GM20431 (cell line): ENCODE data around the gene SBNO1.
"Not testable (repeated sequence)": the region's sequence is repeated elsewhere in the genome, so short reads cannot be mapped to it uniquely, and the experiment has no call there.

Experiments
- in situ Hi-C: fragments of 300-500 bp; cut with MseI, MboI; formaldehyde crosslinking; loops from one replicate; pipeline ENCODE4 v1.15.0; 2020; ENCODE audit warnings: low sequenced_read_pairs; ENCODE audit not compliant: unreplicated experiment

Gene SBNO1

DNA sequence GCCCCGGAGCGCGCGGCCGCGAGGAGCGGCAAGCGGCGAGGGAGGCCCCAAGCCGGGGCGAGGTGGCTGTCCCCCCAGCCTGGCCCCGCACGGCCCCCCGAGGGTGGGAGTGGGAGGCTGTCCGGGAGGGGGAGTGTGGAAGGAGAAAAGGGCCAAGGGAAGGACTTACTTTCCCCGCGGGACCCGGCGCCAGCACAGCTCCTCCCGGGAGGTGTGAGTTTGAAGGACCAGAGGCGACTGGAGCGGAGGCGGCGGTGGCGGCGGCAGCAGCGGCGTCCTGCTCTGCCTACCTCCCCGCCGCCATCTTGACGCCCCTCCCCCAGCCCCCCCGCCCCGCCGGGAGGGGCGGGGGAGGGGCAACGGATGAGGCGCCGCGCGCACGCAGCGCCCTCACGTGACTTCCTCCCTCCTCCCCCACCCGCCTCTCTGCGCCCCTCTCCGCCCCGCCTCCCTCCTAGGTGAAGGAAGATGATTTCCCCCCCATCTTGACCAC, at the start of gene SBNO1:
SBNO1 (minus strand) TSS at position 316 of the 493 bp plus-strand sequence. CDS start 14,406 bp downstream, outside the sequence.
- in situ Hi-C loops = no loop called here

DNA sequence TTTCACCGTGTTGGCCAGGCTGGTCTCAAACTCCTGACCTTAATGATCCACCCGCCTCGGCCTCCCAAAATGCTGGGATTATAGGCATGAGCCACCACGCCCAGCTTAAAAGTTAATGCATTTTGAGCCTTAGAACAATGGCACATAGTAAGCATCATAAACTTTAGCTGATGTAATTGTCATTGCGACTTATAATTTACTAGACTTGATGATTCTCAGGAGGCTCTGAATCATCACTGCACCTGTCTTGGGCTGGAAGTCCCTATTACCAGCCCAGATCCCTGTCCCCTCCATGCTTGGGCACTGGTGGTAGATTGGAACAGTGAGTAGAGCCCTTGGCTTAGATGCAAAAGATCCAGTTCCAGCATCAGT, 45.4 kb upstream of the SBNO1 start:
- in situ Hi-C loops = no loop called here

DNA sequence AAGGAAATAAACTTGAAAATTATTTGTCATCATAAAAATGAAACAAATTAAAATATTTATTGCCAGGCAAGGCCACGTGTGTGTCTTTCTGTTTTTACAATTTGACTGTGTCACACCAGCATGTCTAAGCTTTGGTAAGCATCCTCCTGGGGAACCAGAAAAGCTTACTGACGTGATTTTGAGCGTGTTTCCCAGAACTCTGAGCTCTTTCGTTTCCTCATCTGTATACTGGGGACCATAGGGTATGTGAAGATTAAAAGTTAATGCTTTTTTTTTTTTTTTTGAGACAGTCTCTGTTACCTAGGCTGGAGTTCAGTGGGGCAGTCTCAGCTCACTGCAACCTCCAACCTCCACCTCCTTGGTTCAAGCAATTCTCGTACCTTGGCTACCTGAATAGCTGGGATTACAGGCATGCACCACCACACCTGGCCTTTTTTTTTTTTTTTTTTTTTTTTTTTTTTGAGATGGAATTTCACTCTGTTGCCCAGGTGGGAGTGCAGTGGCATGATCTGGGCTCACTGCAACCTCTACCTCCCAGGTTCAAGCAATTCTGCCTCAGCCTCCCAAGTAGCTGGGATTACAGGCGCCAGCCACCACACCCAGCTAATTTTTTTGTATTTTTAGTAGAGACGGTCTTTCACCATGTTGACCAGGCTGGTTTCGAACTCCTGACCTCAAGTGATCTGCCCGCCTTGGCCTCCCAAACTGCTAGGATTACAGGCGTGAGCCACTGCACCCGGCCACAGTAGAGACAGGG, 44.8 kb upstream of the SBNO1 start:
- in situ Hi-C loops = not testable (repeated sequence)

GRCh38 chr12:123408619-123409018, 44.0 kb upstream of the SBNO1 start:
- in situ Hi-C loops = not testable (repeated sequence)

DNA sequence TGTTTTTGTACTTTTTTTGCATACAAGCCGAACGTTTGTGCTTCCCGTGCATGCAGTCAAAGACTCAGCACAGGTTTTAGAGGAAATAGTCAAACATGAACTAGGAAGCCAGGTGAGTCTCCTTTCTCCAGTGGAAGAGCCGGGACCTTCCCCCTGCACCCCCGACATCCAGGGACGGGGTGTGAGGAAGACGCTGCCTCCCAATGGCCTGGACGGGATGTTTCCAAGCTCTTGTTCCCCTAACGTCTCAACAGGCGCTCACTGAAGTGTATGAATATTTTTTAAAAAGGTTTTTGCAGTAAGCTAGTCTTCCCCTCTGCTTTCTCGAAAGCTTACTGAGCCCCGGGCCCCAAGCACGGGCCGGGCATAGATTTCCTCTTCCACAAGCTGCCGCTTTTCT, 43.3 kb upstream of the SBNO1 start:
- in situ Hi-C loops = not testable (repeated sequence)

DNA sequence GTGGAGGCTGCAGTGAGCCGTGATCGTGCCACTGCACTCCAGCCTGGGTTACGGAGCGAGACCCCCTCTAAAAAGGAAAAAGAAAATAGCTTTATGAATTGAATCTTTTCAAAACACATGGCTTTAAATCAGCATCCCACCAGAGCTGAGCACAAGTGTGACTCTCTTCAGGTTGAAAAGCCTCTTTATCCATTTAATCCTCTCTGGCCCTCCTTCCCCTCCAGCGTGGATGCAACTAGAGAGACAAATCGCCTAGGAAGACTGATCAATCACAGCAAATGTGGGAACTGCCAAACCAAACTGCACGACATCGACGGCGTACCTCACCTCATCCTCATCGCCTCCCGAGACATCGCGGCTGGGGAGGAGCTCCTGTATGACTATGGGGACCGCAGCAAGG, 42.6 kb upstream of the SBNO1 start:
- in situ Hi-C loops = not testable (repeated sequence)

- in situ Hi-C loops = no loop called here
Observed at GRCh38 chr12:123404581-123404980, 39.9 kb upstream of the SBNO1 start.

- in situ Hi-C loops = no loop called here
Observed at GRCh38 chr12:123401753-123402683, 37.4 kb upstream of the SBNO1 start.

- in situ Hi-C loops = no loop called here
Observed at GRCh38 chr12:123399255-123399617, 34.6 kb upstream of the SBNO1 start.

GRCh38 chr12:123398550-123399254, 34.1 kb upstream of the SBNO1 start:
- in situ Hi-C loops = no loop called here

DNA sequence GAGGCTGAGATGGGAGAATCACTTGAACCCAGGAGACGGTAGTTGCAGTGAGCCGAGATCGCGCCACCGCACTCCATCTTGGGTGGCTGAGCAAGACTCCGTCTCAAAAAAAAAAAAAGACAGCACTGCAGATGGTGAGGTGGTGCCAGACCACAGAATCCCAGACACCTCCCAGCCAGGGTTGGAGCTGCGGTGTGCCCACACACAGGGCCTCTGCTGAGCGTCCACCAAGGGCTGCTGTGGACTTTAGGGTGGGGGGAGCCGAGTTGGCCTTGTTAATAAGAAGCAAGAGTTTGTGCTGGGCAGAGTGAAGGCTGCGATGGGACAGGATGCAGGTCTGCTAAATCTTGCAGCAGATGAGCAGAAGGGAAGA, 33.5 kb upstream of the SBNO1 start:
- in situ Hi-C loops = no loop called here

DNA sequence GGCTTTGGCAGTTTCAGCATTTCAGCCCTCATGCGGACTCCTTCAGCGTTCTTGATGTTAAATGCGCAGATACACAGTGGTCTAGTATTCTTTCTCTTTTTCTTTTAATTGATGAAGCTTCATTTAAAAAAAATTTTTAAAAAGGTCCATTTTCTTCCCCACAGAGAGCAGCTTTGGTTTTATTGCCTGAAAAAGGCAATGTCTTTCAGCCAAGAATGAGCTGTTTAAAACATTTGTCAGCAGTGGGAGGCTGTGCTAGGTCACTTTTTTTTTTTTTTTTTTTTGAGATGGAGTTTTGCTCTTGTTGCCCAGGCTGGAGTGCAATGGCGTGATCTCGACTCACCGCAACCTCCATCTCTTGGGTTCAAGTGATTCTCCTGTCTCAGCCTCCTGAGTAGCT, 32.8 kb upstream of the SBNO1 start:
- in situ Hi-C loops = no loop called here

- in situ Hi-C loops = no loop called here
Observed at GRCh38 chr12:123396954-123397353, 32.3 kb upstream of the SBNO1 start.

GRCh38 chr12:123396543-123396942, 31.9 kb upstream of the SBNO1 start:
- in situ Hi-C loops = no loop called here

DNA sequence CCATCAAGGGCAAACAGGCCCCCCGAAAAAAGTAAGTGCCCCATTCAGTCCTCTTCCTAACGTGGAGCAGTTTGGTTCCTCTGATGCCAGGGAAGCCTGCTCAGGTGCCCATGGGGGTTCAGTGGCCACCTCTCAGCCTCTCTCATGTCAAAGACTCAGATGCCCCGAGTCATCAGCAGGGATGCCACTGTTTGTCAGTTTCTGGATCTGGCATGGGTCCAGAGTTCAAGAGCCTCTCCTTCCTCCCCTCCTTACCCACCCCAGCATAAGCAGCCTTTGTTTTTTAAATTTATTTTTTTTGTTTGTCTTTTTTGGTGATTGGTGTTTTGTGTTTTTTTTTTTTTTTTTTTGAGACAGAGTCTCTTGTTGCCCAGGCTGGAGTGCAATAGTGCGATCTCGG, 30.6 kb upstream of the SBNO1 start:
- in situ Hi-C loops = no loop called here

- in situ Hi-C loops = no loop called here
Observed at GRCh38 chr12:123393747-123394146, 29.1 kb upstream of the SBNO1 start.

DNA sequence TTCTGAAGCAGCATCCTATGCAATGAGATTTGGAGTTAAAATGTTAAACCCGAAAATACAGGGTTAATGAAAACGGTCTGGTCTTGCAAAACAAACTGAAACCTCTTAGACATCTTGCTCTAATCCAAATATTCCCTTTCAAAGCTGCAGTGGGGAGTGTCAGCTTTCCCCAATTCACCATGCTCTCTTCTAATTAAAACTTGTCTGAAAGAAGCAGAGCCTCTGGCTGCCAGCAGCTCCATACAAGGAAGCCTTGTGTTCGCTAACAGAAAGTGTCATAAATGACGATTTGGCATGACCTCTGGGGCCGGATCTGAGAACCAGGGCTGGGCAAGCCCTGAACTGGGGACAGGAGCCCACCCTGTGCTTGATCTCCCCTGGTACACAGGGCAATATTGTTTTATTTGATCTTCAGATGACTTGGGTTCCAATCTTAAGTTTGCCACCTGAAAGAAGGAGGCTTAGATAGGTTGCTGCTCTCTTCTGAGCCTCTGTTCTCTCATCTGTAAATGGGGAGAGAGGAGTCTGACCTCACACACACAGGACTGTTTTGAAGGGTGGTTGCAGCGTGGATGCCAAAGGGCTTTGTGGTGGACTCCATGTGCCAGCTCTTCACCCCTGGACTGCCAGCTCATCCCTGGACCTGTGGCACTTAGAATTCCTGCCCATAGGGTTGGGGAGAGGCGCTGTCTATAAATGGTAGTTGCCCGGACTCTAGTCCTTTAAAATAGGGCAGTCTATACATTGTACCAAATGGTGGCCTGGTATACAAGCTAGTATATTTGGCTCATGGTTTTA, 27.1 kb upstream of the SBNO1 start:
- in situ Hi-C loops = no loop called here

GRCh38 chr12:123390498-123391426, 26.1 kb upstream of the SBNO1 start:
- in situ Hi-C loops = no loop called here
